MG63 (cell line): ENCODE data around the gene PTTG1. TPM values are rescaled to one million over a fixed set of nuclear protein-coding genes. Genes with fewer than 3 reads are reported as not detected.
A peak's percentile ranks its signal among the peaks of the same experiment; 100 is the strongest.

ENCODE experiments used
- DNase-seq: peaks from one replicate; pipeline ENCODE4 v3.0.0-alpha.2; 2020
- H3K27me3 ChIP-seq: fragments of 250-450 bp; sonication (Bioruptor Pico); 2 replicates; pipeline ENCODE4 v1.5.1; 2020; ENCODE audit warnings: mild to moderate bottlenecking, moderate library complexity
- H3K36me3 ChIP-seq: fragments of 250-450 bp; sonication (Bioruptor Pico); 2 replicates; pipeline ENCODE4 v1.5.1; 2020; ENCODE audit warnings: mild to moderate bottlenecking, moderate library complexity
- H3K4me3 ChIP-seq: fragments of 250-450 bp; sonication (Bioruptor Pico); 2 replicates; pipeline ENCODE4 v1.5.1; 2020; ENCODE audit warnings: mild to moderate bottlenecking, moderate library complexity
- H3K9me3 ChIP-seq: fragments of 250-450 bp; sonication (Bioruptor Pico); 2 replicates; pipeline ENCODE4 v1.5.1; 2020; ENCODE audit warnings: mild to moderate bottlenecking, moderate library complexity
- total RNA-seq: library from RNA; depleted of rRNA; stranded (reverse); fragments of >200 nt; shearing (Covaris generic); gene quantifications from 2 replicates; pipeline ENCODE4 v1.2.3, GENCODE V29; 2014; ENCODE audit warnings: low replicate concordance

The PTTG1 gene
- total RNA-seq, 1 experiment from 2014 or later: 567 TPM

DNA sequence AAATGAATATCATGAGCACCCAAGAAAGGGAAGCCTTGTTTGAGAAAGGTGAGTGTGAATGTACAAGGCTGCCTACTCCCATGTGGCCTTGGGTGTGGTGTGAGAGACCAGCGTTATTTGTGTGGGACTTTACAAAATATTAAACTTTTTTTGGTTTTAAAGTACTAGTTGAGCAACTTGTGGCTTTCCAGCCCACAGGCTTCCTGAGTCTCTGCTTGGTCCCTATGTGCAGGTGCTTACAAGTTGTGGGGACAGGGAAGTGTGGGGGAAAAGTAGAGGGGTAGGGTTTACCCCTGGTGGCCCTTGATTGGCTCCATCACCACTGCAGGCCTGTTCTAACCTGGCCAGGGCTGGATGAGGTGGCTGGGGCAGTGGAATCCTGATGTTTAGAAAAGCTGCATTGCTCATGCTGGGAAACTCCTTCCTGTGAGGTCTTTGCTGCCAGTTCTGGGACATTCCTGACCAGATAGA is 19.7 kb downstream of the PTTG1 start:
- no peaks in the 10 kb centered on the region for H3K36me3 ChIP-seq
- H3K4me3 ChIP-seq: no peak overlapping the region
- no peak for DNase-seq
- no peaks in the 10 kb centered on the region for H3K9me3 ChIP-seq
- H3K27me3 ChIP-seq: no peaks in the 10 kb centered on the region

DNA sequence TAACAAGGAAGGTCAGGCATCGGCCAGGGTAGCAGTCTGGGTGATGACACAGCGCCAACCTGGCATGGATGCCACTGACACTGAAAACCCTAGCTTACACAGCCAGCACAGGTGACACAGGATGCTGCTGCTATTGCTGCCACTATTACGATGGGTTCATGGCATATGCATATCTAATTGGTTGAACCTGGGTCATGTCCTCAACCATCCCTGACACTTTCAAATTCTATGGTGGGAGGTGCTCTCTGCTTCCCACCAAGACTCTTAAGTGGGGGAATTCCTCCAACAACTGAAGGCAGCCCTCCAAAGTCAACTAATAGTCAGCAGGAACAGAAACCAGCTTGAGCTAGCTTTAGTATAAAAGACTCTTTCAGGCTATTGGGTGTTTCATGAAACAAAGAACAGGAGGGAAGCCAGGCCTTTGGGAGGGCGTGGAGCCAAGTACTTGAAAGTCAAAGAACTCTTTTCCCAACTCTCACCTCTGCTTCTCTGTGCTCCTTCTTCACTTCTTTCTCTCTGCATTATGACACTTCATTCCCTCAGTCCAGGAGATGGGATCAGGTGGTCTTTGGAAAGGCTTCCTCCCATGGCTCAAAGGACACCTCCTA is 21.3 kb downstream of the PTTG1 start:
- no peak for DNase-seq
- Histone ChIP-seq H3K27me3 (no peaks in the 10 kb centered on the region), H3K9me3 (no peaks in the 10 kb centered on the region), H3K36me3 (no peaks in the 10 kb centered on the region), H3K4me3 (no peak overlapping the region)

DNA sequence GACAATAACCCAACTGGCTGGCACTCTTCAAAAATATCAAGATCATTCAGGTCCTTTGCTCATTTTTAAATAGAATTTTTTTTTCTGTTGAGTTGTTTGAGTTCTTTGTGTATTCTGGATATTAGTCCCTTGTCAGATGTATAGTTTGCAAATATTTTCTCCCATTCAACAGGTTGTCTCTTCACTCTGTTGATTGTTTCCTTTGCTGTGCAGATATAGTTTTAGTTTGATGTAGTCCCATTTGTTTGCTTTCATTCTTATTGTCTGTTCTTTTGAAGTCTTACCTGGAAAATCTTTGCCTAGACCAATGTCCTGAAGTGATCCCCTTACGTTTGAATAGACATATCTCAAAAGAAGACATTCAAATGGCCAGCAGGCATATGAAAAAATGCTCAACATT is 22.8 kb downstream of the PTTG1 start:
- no peaks in the 10 kb centered on the region for H3K9me3 ChIP-seq
- no peak overlapping the region for H3K4me3 ChIP-seq
- no peaks in the 10 kb centered on the region for H3K36me3 ChIP-seq
- no peaks in the 10 kb centered on the region for H3K27me3 ChIP-seq
- no peak for DNase-seq

DNA sequence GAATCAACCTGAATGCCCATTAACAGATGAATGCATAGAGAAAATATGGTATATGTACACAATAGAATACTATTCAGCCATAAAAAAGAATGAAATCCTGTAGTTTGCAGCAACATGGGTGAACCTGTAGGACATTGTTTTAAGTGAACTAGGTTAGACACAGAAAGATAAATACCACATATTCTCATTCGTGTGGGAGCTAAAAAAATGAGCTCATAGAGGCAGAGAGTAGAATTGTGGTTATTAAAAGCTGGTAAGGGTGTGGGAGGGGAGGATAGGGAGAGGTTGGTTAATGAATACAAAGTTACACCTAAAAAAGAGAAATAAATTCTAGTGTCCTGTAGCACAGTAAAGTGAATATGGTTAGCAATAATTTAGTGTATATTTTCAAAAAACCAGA is 23.5 kb downstream of the PTTG1 start:
- Histone ChIP-seq H3K27me3 (no peaks in the 10 kb centered on the region), H3K9me3 (no peaks in the 10 kb centered on the region), H3K36me3 (no peaks in the 10 kb centered on the region), H3K4me3 (no peak overlapping the region)
- no peak for DNase-seq

DNA sequence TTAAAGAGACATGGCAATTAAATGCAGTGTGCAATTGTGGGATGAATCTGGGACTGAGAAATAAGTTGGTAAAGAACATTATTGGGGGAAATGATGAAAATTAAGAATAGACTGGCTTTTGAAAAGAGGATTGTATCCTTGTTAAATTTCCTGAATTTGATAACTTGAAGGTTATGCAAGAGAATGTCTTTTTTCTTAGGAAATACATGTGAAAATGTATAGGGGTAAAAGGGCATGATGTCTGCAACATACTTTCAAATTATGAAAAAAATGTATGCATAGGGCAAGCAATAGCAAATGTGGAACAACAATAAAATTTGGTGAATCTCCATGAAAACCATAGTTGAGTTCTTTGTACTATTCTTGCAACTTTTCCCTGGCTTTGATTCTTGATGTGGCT is 24.1 kb downstream of the PTTG1 start:
- H3K9me3 ChIP-seq: no peaks in the 10 kb centered on the region
- no peak overlapping the region for H3K4me3 ChIP-seq
- DNase-seq: no peak
- no peaks in the 10 kb centered on the region for H3K36me3 ChIP-seq
- no peaks in the 10 kb centered on the region for H3K27me3 ChIP-seq

DNA sequence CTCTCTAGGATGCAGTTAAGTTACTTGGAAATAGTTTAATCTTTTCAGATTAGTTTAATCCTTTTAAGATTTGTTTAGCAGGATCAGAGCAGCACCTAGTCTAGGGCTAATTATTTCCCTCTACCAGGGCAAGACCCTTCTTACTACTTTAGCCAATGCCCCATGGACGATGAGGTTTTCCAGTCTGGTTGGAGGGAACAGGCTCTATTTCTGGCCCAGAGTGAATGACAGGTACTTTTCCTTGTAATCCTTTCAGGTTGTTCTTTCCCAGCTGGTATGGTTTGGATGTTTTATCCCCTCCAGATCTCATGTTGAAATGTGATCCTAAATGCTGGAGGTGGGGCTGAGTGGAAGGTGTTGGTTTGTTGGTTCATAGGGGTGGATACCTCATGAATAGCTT is 27.2 kb downstream of the PTTG1 start:
- Histone ChIP-seq H3K9me3 (no peaks in the 10 kb centered on the region), H3K27me3 (no peaks in the 10 kb centered on the region; the same call in 1 of the 2 replicates), H3K4me3 (no peak overlapping the region), H3K36me3 (no peaks in the 10 kb centered on the region)
- no peak for DNase-seq

GRCh38 chr5:160449458-160449857 is 27.8 kb downstream of the PTTG1 start:
- no peaks in the 10 kb centered on the region for H3K36me3 ChIP-seq
- H3K27me3 ChIP-seq: no peaks in the 10 kb centered on the region; the same call in 1 of the 2 replicates
- no peaks in the 10 kb centered on the region for H3K9me3 ChIP-seq
- DNase-seq: no peak
- no peak overlapping the region for H3K4me3 ChIP-seq

GRCh38 chr5:160450164-160450932 is 28.7 kb downstream of the PTTG1 start:
- H3K4me3 ChIP-seq: no peak overlapping the region
- no peaks in the 10 kb centered on the region for H3K9me3 ChIP-seq
- DNase-seq: peak; percentile 28
- H3K27me3 ChIP-seq: no peaks in the 10 kb centered on the region; the same call in 1 of the 2 replicates
- no peaks in the 10 kb centered on the region for H3K36me3 ChIP-seq

GRCh38 chr5:160451281-160451680 is 29.6 kb downstream of the PTTG1 start:
- peak; percentile 44 for DNase-seq
- Histone ChIP-seq H3K27me3 (no peaks in the 10 kb centered on the region; the same call in 1 of the 2 replicates), H3K9me3 (no peaks in the 10 kb centered on the region), H3K36me3 (no peaks in the 10 kb centered on the region), H3K4me3 (no peak overlapping the region)

GRCh38 chr5:160452036-160452435 is 30.4 kb downstream of the PTTG1 start:
- H3K4me3 ChIP-seq: no peak overlapping the region
- H3K36me3 ChIP-seq: no peaks in the 10 kb centered on the region
- no peak for DNase-seq
- H3K9me3 ChIP-seq: no peaks in the 10 kb centered on the region
- H3K27me3 ChIP-seq: no peaks in the 10 kb centered on the region; the same call in 1 of the 2 replicates

DNA sequence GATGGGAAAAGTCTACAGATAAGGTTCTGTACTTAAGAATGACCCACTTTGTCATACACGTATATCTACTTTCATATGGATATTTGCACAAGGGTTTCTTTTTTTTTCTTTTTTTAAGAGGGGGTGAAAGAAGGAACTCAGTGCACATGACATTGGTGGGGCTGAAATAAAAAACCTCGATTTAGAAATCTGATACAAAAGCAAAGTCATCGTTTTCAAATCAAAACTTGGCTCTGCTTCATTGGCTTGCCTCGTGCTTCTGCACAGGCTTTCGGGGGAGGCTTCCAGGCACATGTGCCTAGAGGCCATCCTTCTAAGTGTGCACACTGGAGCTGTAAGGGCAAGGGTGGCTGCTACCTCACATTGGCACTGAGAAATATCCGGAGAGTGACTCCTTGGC is 31.1 kb downstream of the PTTG1 start:
- Histone ChIP-seq H3K4me3 (no peak overlapping the region), H3K36me3 (no peaks in the 10 kb centered on the region), H3K9me3 (no peaks in the 10 kb centered on the region), H3K27me3 (no peaks in the 10 kb centered on the region; the same call in 1 of the 2 replicates)
- DNase-seq: no peak

DNA sequence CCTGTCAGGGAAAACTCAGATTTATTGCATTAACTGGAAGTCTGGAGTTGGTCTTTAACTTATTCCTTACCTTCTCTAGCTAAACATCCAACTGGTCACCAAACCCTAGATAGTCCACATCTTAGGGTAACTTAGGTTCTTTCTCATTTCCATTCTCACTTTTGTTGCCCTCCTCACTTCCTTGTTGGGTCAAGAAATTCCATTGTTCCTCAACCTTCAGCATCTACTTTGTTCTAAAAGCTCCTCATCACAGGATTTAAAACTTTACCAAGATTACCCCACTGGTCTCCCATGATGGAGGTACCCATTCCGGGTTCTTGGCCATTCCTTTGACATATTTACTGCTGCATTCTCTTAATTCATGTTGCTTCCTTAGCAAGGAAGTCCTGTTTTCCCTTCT is 32.1 kb downstream of the PTTG1 start:
- no peaks in the 10 kb centered on the region for H3K36me3 ChIP-seq
- no peaks in the 10 kb centered on the region for H3K9me3 ChIP-seq
- H3K4me3 ChIP-seq: no peak overlapping the region
- H3K27me3 ChIP-seq: no peaks in the 10 kb centered on the region; the same call in 1 of the 2 replicates
- DNase-seq: no peak

DNA sequence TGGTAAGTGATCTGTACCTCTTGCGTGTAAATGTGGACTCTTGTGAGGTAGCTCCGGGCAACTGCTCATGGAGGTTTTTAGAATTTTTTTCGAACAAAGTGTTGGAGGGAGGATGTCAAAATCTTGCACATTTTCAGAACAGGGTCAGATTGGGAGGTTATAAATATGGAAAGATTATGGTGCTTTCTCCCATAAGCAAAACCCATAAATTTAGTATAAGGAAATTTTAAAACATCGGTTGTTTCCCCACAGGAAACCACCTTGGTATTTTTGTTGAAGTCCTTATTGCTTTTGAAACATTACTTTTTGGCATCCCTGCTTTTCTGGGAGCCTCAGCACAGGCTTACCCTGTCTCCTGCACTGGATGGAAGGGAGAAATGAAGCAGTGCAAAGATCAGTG is 33.9 kb downstream of the PTTG1 start:
- H3K9me3 ChIP-seq: no peaks in the 10 kb centered on the region
- H3K27me3 ChIP-seq: no peaks in the 10 kb centered on the region; the same call in 1 of the 2 replicates
- H3K36me3 ChIP-seq: no peaks in the 10 kb centered on the region
- DNase-seq: no peak
- no peak overlapping the region for H3K4me3 ChIP-seq

GRCh38 chr5:160456480-160457177 is 35.0 kb downstream of the PTTG1 start:
- DNase-seq: no peak
- H3K27me3 ChIP-seq: no peaks in the 10 kb centered on the region; the same call in 1 of the 2 replicates
- no peaks in the 10 kb centered on the region for H3K9me3 ChIP-seq
- H3K4me3 ChIP-seq: no peak overlapping the region
- H3K36me3 ChIP-seq: no peaks in the 10 kb centered on the region

- Histone ChIP-seq H3K36me3 (no peaks in the 10 kb centered on the region), H3K4me3 (no peak overlapping the region), H3K9me3 (no peaks in the 10 kb centered on the region), H3K27me3 (no peaks in the 10 kb centered on the region; the same call in 1 of the 2 replicates)
- DNase-seq: no peak
Observed at GRCh38 chr5:160457252-160457651, 35.6 kb downstream of the PTTG1 start.

DNA sequence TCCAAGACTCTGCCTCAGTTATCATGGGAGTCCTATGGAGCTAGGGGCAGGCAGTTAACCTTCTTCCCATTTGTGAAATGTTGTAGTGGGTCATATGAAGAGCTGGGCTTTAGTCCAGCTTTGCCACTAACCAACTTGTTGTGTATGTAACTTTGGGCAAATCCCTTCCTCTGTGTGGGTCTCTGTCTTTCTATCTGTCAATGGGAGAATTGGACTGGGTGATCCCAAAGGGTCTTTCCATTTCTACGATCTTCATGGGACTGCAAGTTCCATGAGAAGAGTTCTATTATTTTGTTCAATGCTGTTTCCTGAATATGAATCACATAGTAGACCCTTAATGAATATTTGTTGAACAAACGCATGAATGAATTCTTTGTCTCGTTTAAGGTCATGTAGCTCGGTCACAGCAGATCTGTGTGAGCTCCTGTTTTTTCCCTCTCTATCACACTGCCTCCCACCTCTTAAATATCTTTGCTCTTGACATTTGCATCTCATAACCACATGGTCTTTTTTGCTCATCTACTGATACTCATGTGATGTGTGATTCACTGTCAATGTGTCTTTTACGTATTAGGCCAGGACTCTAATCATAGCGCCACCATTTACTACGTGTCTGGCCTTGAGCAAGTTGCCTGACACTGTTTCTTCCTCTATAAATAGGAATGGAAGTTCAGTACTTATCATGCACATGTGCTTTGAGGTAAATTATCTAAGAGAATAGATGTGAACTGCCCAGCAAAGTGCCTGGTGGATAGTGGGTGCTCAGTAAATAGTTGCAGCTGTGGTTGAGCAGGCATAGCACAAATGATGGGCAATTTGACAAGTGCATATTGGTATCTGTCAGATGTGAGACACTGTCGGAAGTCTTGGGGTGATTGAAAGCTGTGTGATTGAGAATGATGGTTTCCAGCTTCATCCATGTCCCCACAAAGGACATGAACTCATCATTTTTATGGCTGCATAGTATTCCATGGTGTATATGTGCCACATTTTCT is 37.4 kb downstream of the PTTG1 start:
- no peaks in the 10 kb centered on the region for H3K27me3 ChIP-seq
- no peaks in the 10 kb centered on the region for H3K9me3 ChIP-seq
- H3K4me3 ChIP-seq: no peak overlapping the region
- H3K36me3 ChIP-seq: no peaks in the 10 kb centered on the region
- no peak for DNase-seq
